H1 (cell line): ENCODE results near the gene RGL2. TPM values are rescaled to one million over a fixed set of nuclear protein-coding genes. Genes with fewer than 3 reads are reported as not detected.

Experiments used
- CTCF ChIA-PET: fragments of 300-600 bp; sonication (Branson Sonifier 250); formaldehyde crosslinking; loops from one replicate; lab custom pipeline; 2021; ENCODE audit not compliant: partially characterized antibody; lab: Charles Lee
- POLR2A ChIA-PET: fragments of 300-600 bp; sonication (Branson Sonifier 250); formaldehyde crosslinking; loops from one replicate; lab custom pipeline; 2021; ENCODE audit warnings: inconsistent platforms; ENCODE audit not compliant: partially characterized antibody; lab: Charles Lee
- DNase-seq, 2 experiments: peaks; one replicate each; pipeline versions ENCODE4 v3.0.0 to v3.0.0-alpha.2; 2010 to 2022; ENCODE audit warnings: low spot score in 2 of 2, low read depth in 1 of 2, mixed read lengths in 1 of 2
- FAIRE-seq: peaks from 2 replicates; lab custom pipeline; 2011; peaks lifted over from hg19 to GRCh38; lab: Jason Lieb, UNC
- H2AFZ ChIP-seq: 2 replicates; pipeline ENCODE4 v1.8.1; 2012; ENCODE audit warnings: low read length, inconsistent platforms
- H2AK5ac ChIP-seq: 2 replicates; pipeline ENCODE4 v1.6.1; 2013; ENCODE audit warnings: low read depth, low read length
- H2BK120ac ChIP-seq: replicated peaks from 2 replicates; pipeline ENCODE3; 2013; ENCODE audit warnings: low read depth, low read length, inconsistent platforms
- H2BK12ac ChIP-seq: 2 replicates; pipeline ENCODE4 v1.6.1; 2013; ENCODE audit warnings: low read depth, low read length
- H2BK15ac ChIP-seq: 2 replicates; pipeline ENCODE4 v1.6.1; 2013; ENCODE audit warnings: low read length
- H2BK20ac ChIP-seq: 2 replicates; pipeline ENCODE4 v1.6.1; 2013; ENCODE audit warnings: low read length
- H2BK5ac ChIP-seq: 2 replicates; pipeline ENCODE4 v1.6.1; 2013; ENCODE audit warnings: low read depth, low read length
- H3K14ac ChIP-seq: 2 replicates; pipeline ENCODE4 v1.6.1; 2013; ENCODE audit warnings: inconsistent platforms; ENCODE audit not compliant: insufficient read length
- H3K18ac ChIP-seq: 2 replicates; pipeline ENCODE4 v1.6.1; 2013; ENCODE audit warnings: low read length; ENCODE audit errors: extremely low read depth
- H3K23ac ChIP-seq: 2 replicates; pipeline ENCODE4 v1.6.1; 2013; ENCODE audit warnings: inconsistent platforms; ENCODE audit not compliant: insufficient read length
- H3K23me2 ChIP-seq: 2 replicates; pipeline ENCODE4 v1.6.1; 2013; ENCODE audit warnings: low read depth, low read length
- H3K27ac ChIP-seq: 2 replicates; pipeline ENCODE4 v1.6.1; 2011; ENCODE audit warnings: low read depth, low read length, inconsistent platforms
- H3K27me3 ChIP-seq, 4 experiments: replicated peaks in 1 of 4; 1 replicate in 1 of 4; 2 replicates in 3 of 4; pipeline versions ENCODE4 v1.6.1 to v1.8.1; 2011 to 2013; ENCODE audit warnings: low read length in 3 of 4, mild to moderate bottlenecking in 3 of 4, inconsistent platforms in 2 of 4, mixed read lengths in 2 of 4, moderate library complexity in 1 of 4; ENCODE audit not compliant: control insufficient read depth in 3 of 4, insufficient read depth in 3 of 4; ENCODE audit errors: extremely low read depth in 1 of 4
- H3K36me3 ChIP-seq, 4 experiments: 2 replicates each; pipeline versions ENCODE4 v1.6.1 to v1.8.1; 2011 to 2013; ENCODE audit warnings: mild to moderate bottlenecking in 4 of 4, low read length in 3 of 4, moderate library complexity in 2 of 4, control low read depth in 1 of 4, inconsistent platforms in 1 of 4; ENCODE audit not compliant: insufficient read depth in 4 of 4, control insufficient read depth in 2 of 4
- H3K4ac ChIP-seq: replicated peaks from 2 replicates; pipeline ENCODE3; 2013; ENCODE audit warnings: low read length, low read depth, mixed read lengths, inconsistent platforms; ENCODE audit not compliant: insufficient read length
- H3K4me1 ChIP-seq, 4 experiments: replicated peaks in 1 of 4; 1 replicate in 1 of 4; 2 replicates in 3 of 4; pipeline versions ENCODE4 v1.6.1 to v1.8.1; 2011 to 2013; ENCODE audit warnings: low read length in 3 of 4, inconsistent platforms in 2 of 4, mixed read lengths in 1 of 4; ENCODE audit not compliant: insufficient read depth in 4 of 4, control insufficient read depth in 3 of 4
- H3K4me2 ChIP-seq, 2 experiments: 2 replicates each; pipeline versions ENCODE4 v1.6.1 to v1.8.1; 2011 to 2013; ENCODE audit warnings: low read depth in 2 of 2, low read length in 2 of 2, control low read depth in 1 of 2, inconsistent platforms in 1 of 2, mild to moderate bottlenecking in 1 of 2; ENCODE audit not compliant: insufficient read depth in 1 of 2
- H3K4me3 ChIP-seq, 4 experiments: fragments of 200-600, 300-600 bp in 1 of 4; sonication (generic), shearing (Covaris generic), sonication (Bioruptor Twin) in 1 of 4; 2 replicates each; pipeline versions ENCODE4 v1.5.1 to v1.8.1; 2011 to 2016; ENCODE audit warnings: low read length in 4 of 4, low read depth in 3 of 4, control low read depth in 2 of 4, inconsistent platforms in 2 of 4, mild to moderate bottlenecking in 2 of 4, mixed read lengths in 1 of 4, moderate library complexity in 1 of 4; ENCODE audit not compliant: insufficient read depth in 2 of 4; ENCODE audit errors: extremely low read depth in 1 of 4
- H3K56ac ChIP-seq: replicated peaks from 2 replicates; pipeline ENCODE3; 2013; ENCODE audit warnings: low read depth, mild to moderate bottlenecking, mixed read lengths, low read length, inconsistent platforms; ENCODE audit not compliant: insufficient read length
- H3K79me1 ChIP-seq: 2 replicates; pipeline ENCODE4 v1.6.1; 2013; ENCODE audit warnings: low read depth, low read length, control low read depth
- H3K79me2 ChIP-seq, 2 experiments: 2 replicates each; pipeline versions ENCODE4 v1.6.1 to v1.8.1; 2012 to 2013; ENCODE audit warnings: low read length in 2 of 2, mild to moderate bottlenecking in 2 of 2, inconsistent platforms in 1 of 2; ENCODE audit not compliant: insufficient read depth in 2 of 2, control insufficient read depth in 1 of 2
- H3K9ac ChIP-seq, 4 experiments: replicated peaks in 1 of 4; 1 replicate in 1 of 4; 2 replicates in 3 of 4; pipeline versions ENCODE4 v1.6.1 to v1.8.1; 2011 to 2013; ENCODE audit warnings: low read depth in 3 of 4, low read length in 3 of 4, control low read depth in 2 of 4, mild to moderate bottlenecking in 2 of 4, moderate library complexity in 2 of 4, inconsistent platforms in 1 of 4; ENCODE audit errors: extremely low read depth in 1 of 4
- H3K9me3 ChIP-seq, 2 experiments: 2 replicates each; pipeline versions ENCODE4 v1.6.1 to v1.8.1; 2012 to 2013; ENCODE audit warnings: mild to moderate bottlenecking in 2 of 2, moderate library complexity in 2 of 2, control low read depth in 1 of 2, inconsistent platforms in 1 of 2, low read depth in 1 of 2, low read length in 1 of 2, mixed read lengths in 1 of 2; ENCODE audit not compliant: insufficient read depth in 2 of 2
- H4K20me1 ChIP-seq, 2 experiments: replicated peaks in 1 of 2; 2 replicates each; pipeline versions ENCODE3 to v1.8.1; 2011 to 2013; ENCODE audit warnings: inconsistent platforms in 2 of 2, low read length in 2 of 2, mild to moderate bottlenecking in 1 of 2; ENCODE audit not compliant: insufficient read depth in 2 of 2, control insufficient read depth in 1 of 2
- H4K5ac ChIP-seq: 2 replicates; pipeline ENCODE4 v1.6.1; 2013; ENCODE audit warnings: low read length, low read depth, mixed read lengths, inconsistent platforms; ENCODE audit not compliant: insufficient read length
- H4K8ac ChIP-seq: 2 replicates; pipeline ENCODE4 v1.8.0; 2013; ENCODE audit warnings: mild to moderate bottlenecking, moderate library complexity, low read length, inconsistent platforms; ENCODE audit not compliant: insufficient read depth; ENCODE audit errors: extremely low read depth
- H4K91ac ChIP-seq: replicated peaks from 2 replicates; pipeline ENCODE3; 2013; ENCODE audit warnings: low read length, mixed read lengths, inconsistent platforms; ENCODE audit not compliant: insufficient read length
- ASH2L ChIP-seq: fragments of 200-600, 300-600 bp; sonication (generic); IDR thresholded peaks from one replicate; pipeline ENCODE4 v1.7.1; 2017; ENCODE audit warnings: low read length
- BRCA1 ChIP-seq: IDR thresholded peaks from 2 replicates; pipeline ENCODE4 v1.6.1; 2012; ENCODE audit warnings: low read depth, low read length, improper control_type of control experiment
- CBX8 ChIP-seq: fragments of 300-800, 300-1000 bp; sonication (generic); IDR thresholded peaks from 2 replicates; pipeline ENCODE4 v1.7.1; 2016; ENCODE audit warnings: low read depth, low read length, borderline replicate concordance
- CEBPB ChIP-seq: IDR thresholded peaks from 2 replicates; pipeline ENCODE4 v1.6.1; 2012; ENCODE audit warnings: low read depth, low read length
- CHD2 ChIP-seq: IDR thresholded peaks from 2 replicates; pipeline ENCODE4 v1.6.1; 2012; ENCODE audit warnings: low read length, improper control_type of control experiment
- FOSL1 ChIP-seq: IDR thresholded peaks from 2 replicates; pipeline ENCODE4 v1.6.1; 2011; ENCODE audit warnings: mild to moderate bottlenecking, low read depth, low read length, moderate library complexity; ENCODE audit not compliant: insufficient read depth
- HDAC2 ChIP-seq, 2 experiments: fragments of 300-600 bp in 1 of 2; sonication (generic) in 1 of 2; IDR thresholded peaks; 2 replicates each; pipeline ENCODE4 v1.6.1; 2011 to 2012; ENCODE audit warnings: low read depth in 2 of 2, low read length in 2 of 2, mild to moderate bottlenecking in 2 of 2, moderate library complexity in 2 of 2, borderline replicate concordance in 1 of 2, inconsistent platforms in 1 of 2
- HDAC6 ChIP-seq: IDR thresholded peaks from one replicate; pipeline ENCODE4 v1.7.1; 2012; ENCODE audit warnings: low read depth, mild to moderate bottlenecking, inconsistent platforms, low read length, moderate library complexity
- NANOG ChIP-seq: IDR thresholded peaks from 2 replicates; pipeline ENCODE4 v1.6.1; 2011; ENCODE audit warnings: low read length, low read depth, mild to moderate bottlenecking, inconsistent platforms; ENCODE audit not compliant: insufficient read depth, poor library complexity, severe bottlenecking
- RBBP5 ChIP-seq: IDR thresholded peaks from 2 replicates; pipeline ENCODE4 v1.7.1; 2012; ENCODE audit warnings: low read depth, mild to moderate bottlenecking, inconsistent platforms, low read length, moderate library complexity, borderline replicate concordance
- RFX5 ChIP-seq: IDR thresholded peaks from 2 replicates; pipeline ENCODE4 v1.6.1; 2011; ENCODE audit warnings: low read depth, low read length, improper control_type of control experiment, borderline replicate concordance
- SP2 ChIP-seq: IDR thresholded peaks from 2 replicates; pipeline ENCODE4 v1.6.1; 2012; ENCODE audit warnings: mild to moderate bottlenecking, low read length, inconsistent platforms
- SRF ChIP-seq: IDR thresholded peaks from 2 replicates; pipeline ENCODE4 v1.6.1; 2011; ENCODE audit warnings: mild to moderate bottlenecking, low read depth, low read length, moderate library complexity
- SUZ12 ChIP-seq: fragments of 200-600 bp; sonication (generic); IDR thresholded peaks from 2 replicates; pipeline ENCODE4 v1.6.1; 2012; ENCODE audit warnings: mild to moderate bottlenecking, inconsistent platforms, low read length, moderate library complexity, mixed read lengths
- TAF1 ChIP-seq: IDR thresholded peaks from 2 replicates; pipeline ENCODE4 v1.6.1; 2011; ENCODE audit warnings: mild to moderate bottlenecking, low read depth, low read length
- WGBS, 2 experiments: shearing (Covaris generic) in 1 of 2; methylation state at CpG; one replicate each; pipeline versions ENCODE4 v1.1.6 to v1.1.7; 2013 to 2015; ENCODE audit warnings: low lambda C conversion rate in 2 of 2, mixed read lengths in 2 of 2, inconsistent platforms in 1 of 2, low coverage in 1 of 2, missing lambda C conversion rate in 1 of 2; ENCODE audit not compliant: insufficient replicate concordance in 2 of 2, insufficient coverage in 1 of 2, insufficient read length in 1 of 2; ENCODE audit errors: extremely low coverage in 1 of 2, missing lambda C conversion rate in 1 of 2; 5-methylcytosine and 5-hydroxymethylcytosine counted together
- polyA plus RNA-seq, 7 experiments: library from polyadenylated mRNA; depleted of rRNA in 3 of 7; stranded (reverse) in 5 of 7; unstranded in 2 of 7; fragments of >200 nt in 5 of 7; fragments of 200-250 nt in 2 of 7; gene quantifications; 1 replicate in 5 of 7; 2 replicates in 1 of 7; 4 replicates in 1 of 7; pipeline versions ENCODE4 v1.2.1 to v1.2.3, GENCODE V29; 2011 to 2013; ENCODE audit warnings: missing spikeins in 2 of 7, mixed read lengths in 2 of 7
- total RNA-seq: library from RNA; stranded (reverse); fragmentation: NEBNext Ultra II Directional; extraction: Animal tissue kit (Norgen Biotek cat#: 25700); gene quantifications from 2 replicates; pipeline ENCODE4 v1.2.1, GENCODE V29; 2021

Gene RGL2
- total and polyA plus RNA-seq, 2 of the 8 experiments (the other 6 are each of a cell fraction or from before 2014, with no cell fraction given) = 58.1 to 80.3 TPM

DNA sequence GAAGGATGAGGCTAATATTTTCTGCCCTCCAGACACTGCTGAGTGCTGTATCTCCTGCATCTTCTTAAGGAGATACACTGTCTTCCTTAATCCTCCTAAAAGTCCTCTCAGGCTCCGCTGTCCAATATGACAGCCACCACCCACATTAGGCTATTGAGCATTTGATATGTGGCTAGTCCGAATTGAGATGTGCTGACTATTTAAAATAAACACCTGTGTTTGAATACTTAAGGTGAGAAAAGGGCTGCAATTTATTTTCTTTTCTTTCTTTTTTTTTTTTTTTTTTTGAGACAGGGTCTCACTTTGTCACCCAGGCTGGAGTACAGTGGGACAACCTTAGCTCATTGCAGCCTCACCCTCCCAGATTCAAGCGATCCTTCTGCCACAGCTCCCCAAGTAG lies 3.1 kb upstream of the RGL2 start:
- Histone ChIP-seq H2BK15ac (no peak overlapping the region), H3K27ac (no peak overlapping the region), H3K23ac (no peak overlapping the region), H3K14ac (no peak overlapping the region), H3K79me2 (peaks cover 0 to 17% of the 10 kb centered on the region in 2 experiments; a peak in 2 of 4 replicates), H2BK12ac (no peak overlapping the region), H3K56ac (no peak overlapping the region), H3K36me3 (no peaks in the 10 kb centered on the region; a peak in 2 of 8 replicates), H3K18ac (no peak overlapping the region), H3K9ac (no peak overlapping the region), H4K5ac (no peak overlapping the region), H3K4me2 (no peak overlapping the region), H4K20me1 (peaks cover 0 to 4% of the 10 kb centered on the region in 2 experiments), H2BK20ac (no peak overlapping the region), H3K79me1 (peaks cover 4% of the 10 kb centered on the region; the same call in 1 of the 2 replicates), H2AK5ac (no peak overlapping the region), H3K23me2 (peaks cover 16% of the 10 kb centered on the region), H3K27me3 (no peaks in the 10 kb centered on the region), H3K4ac (no peak overlapping the region), H3K4me3 (no peak overlapping the region), H2BK120ac (no peak overlapping the region), H2BK5ac (no peak overlapping the region), H2AFZ (no peak overlapping the region), H4K91ac (no peak overlapping the region), H3K4me1 (peaks cover 0 to 4% (median 3%) of the 10 kb centered on the region in 4 experiments; a peak in 6 of 7 replicates), H3K9me3 (no peaks in the 10 kb centered on the region), H4K8ac (no peak overlapping the region)
- WGBS, 2 experiments = 93% methylated on average over 3 of the region's 3 CpGs; no CpG with 5 or more reads in 1 of the 2 experiments
- no peak for DNase-seq
- FAIRE-seq = no peak
- ChIA-PET POLR2A (interaction anchor here (0.6 to 16.7 kb wide), 6 partner anchors 13 to 1711 kb away, joined by 3 to 337 read pairs (median 38); partner anchors contain the start of genes B3GALT4, PFDN6, RPS18 and VPS52), CTCF (interaction anchor here (0.6 to 2.9 kb wide), 4 partner anchors 11 to 37 kb away, joined by 4 to 12 read pairs (median 6); no protein-coding TSS in a partner anchor)
- TF ChIP-seq ASH2L (no peak), HDAC2 (IDR thresholded peaks at IDR 0.05; ENCODE audit: borderline replicate concordance in 1 of 2, low read depth in 2 of 2, low read length in 2 of 2) (no peak), BRCA1 (no peak), SP2 (no peak), RBBP5 (no peak), NANOG (no peak), TAF1 (no peak), CHD2 (no peak), SUZ12 (no peak), RFX5 (no peak), SRF (no peak), CEBPB (no peak), FOSL1 (no peak), HDAC6 (no peak), CBX8 (no peak)
